ENCODE data around the gene TMEM214.

DNA sequence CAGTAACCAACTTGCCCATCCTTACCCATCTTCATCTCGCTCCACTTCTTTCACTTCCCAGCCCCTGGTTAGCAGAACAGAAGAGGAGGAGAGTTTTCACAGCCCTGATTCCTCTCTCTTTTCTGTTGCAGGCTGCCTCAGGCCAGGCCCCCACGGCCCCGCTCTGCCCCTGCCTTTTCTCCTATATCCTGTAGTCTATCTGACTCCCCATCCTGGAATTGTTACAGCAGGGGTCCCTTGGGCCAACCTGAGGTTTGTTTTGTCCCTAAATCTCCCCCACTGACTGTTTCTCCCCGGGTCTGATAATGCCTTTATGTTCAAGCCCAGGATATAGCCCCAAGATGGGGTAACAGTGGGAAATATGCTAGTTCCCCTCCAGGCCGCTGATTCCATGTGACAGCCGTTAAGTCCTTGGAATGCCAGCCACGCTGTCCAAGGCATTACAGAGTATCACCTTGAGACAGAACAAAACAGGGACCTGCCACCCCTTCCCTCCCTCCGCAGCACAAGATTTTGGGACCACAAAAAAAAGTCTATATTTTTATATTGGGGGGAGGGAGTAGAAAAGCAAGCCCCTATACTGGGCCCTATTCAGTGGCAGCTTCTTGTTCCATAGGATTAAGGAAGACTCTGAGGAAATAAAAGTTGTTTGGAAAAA, 37.3 kb downstream of the TMEM214 start:
- TF ChIP-seq, protein P1, sequence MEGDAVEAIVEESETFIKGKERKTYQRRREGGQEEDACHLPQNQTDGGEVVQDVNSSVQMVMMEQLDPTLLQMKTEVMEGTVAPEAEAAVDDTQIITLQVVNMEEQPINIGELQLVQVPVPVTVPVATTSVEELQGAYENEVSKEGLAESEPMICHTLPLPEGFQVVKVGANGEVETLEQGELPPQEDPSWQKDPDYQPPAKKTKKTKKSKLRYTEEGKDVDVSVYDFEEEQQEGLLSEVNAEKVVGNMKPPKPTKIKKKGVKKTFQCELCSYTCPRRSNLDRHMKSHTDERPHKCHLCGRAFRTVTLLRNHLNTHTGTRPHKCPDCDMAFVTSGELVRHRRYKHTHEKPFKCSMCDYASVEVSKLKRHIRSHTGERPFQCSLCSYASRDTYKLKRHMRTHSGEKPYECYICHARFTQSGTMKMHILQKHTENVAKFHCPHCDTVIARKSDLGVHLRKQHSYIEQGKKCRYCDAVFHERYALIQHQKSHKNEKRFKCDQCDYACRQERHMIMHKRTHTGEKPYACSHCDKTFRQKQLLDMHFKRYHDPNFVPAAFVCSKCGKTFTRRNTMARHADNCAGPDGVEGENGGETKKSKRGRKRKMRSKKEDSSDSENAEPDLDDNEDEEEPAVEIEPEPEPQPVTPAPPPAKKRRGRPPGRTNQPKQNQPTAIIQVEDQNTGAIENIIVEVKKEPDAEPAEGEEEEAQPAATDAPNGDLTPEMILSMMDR (IDR thresholded peaks at IDR 0.05; ENCODE audit: insufficient read depth, low read length) = no peak
- TF ChIP-seq POLR2AphosphoS5 (IDR thresholded peaks at IDR 0.05; ENCODE audit: low read depth) = no peak
- TF ChIP-seq, protein P2, sequence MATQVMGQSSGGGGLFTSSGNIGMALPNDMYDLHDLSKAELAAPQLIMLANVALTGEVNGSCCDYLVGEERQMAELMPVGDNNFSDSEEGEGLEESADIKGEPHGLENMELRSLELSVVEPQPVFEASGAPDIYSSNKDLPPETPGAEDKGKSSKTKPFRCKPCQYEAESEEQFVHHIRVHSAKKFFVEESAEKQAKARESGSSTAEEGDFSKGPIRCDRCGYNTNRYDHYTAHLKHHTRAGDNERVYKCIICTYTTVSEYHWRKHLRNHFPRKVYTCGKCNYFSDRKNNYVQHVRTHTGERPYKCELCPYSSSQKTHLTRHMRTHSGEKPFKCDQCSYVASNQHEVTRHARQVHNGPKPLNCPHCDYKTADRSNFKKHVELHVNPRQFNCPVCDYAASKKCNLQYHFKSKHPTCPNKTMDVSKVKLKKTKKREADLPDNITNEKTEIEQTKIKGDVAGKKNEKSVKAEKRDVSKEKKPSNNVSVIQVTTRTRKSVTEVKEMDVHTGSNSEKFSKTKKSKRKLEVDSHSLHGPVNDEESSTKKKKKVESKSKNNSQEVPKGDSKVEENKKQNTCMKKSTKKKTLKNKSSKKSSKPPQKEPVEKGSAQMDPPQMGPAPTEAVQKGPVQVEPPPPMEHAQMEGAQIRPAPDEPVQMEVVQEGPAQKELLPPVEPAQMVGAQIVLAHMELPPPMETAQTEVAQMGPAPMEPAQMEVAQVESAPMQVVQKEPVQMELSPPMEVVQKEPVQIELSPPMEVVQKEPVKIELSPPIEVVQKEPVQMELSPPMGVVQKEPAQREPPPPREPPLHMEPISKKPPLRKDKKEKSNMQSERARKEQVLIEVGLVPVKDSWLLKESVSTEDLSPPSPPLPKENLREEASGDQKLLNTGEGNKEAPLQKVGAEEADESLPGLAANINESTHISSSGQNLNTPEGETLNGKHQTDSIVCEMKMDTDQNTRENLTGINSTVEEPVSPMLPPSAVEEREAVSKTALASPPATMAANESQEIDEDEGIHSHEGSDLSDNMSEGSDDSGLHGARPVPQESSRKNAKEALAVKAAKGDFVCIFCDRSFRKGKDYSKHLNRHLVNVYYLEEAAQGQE (IDR thresholded peaks at IDR 0.05; ENCODE audit: insufficient replicate concordance, low read depth) = no peak

Measured in HL-60 (cell line).